Measurements from ENCODE around the gene LSM12. TPM values are rescaled to one million over a fixed set of nuclear protein-coding genes. Genes with fewer than 3 reads are reported as not detected.

LSM12 gene
- total and polyA plus RNA-seq, 9 donors: 14.4 to 32.6 (median 27.9) TPM

GRCh38 chr17:43987131-43988021 is 79.1 kb downstream of the LSM12 start:
- Histone ChIP-seq H3K36me3 (ENCODE audit: control insufficient read depth, insufficient read depth, low read length) (no peaks in the 10 kb centered on the region), H3K4me3 (ENCODE audit: low read length) (no peak overlapping the region), H3K4me1 (ENCODE audit: control insufficient read depth, insufficient read depth, low read length) (peaks cover 12% of the 10 kb centered on the region), H3K27ac (ENCODE audit: low read length) (no peak overlapping the region), H3K27me3 (ENCODE audit: control insufficient read depth, insufficient read depth, low read length) (peaks cover 55% of the 10 kb centered on the region), H3K9me3 (replicated peaks; ENCODE audit: control insufficient read depth, low read depth, low read length) (no peaks in the 10 kb centered on the region)
- no peak for DNase-seq
- 37% methylated on average over 9 of the region's 12 CpGs for WGBS (ENCODE audit: insufficient coverage)

DNA sequence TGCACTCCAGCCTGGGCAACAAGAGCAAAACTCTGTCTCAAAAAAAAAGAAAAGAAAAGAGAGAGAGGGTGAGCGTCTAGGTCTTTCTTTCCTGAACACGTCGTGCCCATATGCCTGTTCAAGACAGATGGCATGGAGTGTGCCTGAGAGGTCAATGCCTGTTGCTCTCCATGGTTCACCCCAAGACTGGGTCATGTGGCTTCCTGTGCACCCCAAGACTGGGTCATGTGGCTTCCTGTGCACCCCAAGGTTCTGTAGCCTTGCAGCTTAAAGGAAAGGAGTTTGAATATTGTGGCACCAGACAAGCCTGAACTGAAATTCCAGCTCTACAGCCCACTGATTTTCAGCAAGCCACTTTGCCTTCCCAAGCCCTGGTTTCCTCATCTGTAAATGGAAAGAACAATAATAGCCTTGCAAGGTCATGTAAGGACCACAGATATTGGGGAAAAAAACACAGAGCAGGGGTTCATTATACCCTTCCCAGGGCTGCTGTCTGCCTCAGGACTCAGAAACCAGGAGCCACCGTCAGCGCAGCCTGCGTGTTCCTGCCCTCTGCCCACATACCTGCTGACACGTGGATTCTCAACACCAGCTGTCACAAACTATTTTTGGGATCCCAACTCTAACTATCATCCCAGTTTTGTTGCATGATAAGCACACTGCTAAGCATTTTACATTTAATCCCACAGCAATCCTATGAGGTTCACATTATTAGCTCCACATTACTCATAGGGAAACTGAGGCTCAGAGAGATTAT is 80.1 kb downstream of the LSM12 start:
- H3K27ac ChIP-seq (ENCODE audit: low read length): no peak overlapping the region
- H3K36me3 ChIP-seq (ENCODE audit: control insufficient read depth, insufficient read depth, low read length): no peaks in the 10 kb centered on the region
- no peak for DNase-seq
- H3K27me3 ChIP-seq (ENCODE audit: control insufficient read depth, insufficient read depth, low read length): peaks cover 60% of the 10 kb centered on the region
- peaks cover 12% of the 10 kb centered on the region for H3K4me1 ChIP-seq (ENCODE audit: control insufficient read depth, insufficient read depth, low read length)
- no peaks in the 10 kb centered on the region for H3K9me3 ChIP-seq (replicated peaks; ENCODE audit: control insufficient read depth, low read depth, low read length)
- WGBS (ENCODE audit: insufficient coverage): 60% methylated on average over 5 of the region's 7 CpGs
- no peak overlapping the region for H3K4me3 ChIP-seq (ENCODE audit: low read length)

- H3K4me1 ChIP-seq (ENCODE audit: control insufficient read depth, insufficient read depth, low read length): peaks cover 12% of the 10 kb centered on the region
- 43% methylated on average over 4 of the region's 8 CpGs for WGBS (ENCODE audit: insufficient coverage)
- H3K4me3 ChIP-seq (ENCODE audit: low read length): peak overlapping the region; percentile 46
- H3K27me3 ChIP-seq (ENCODE audit: control insufficient read depth, insufficient read depth, low read length): peaks cover 62% of the 10 kb centered on the region
- no peaks in the 10 kb centered on the region for H3K9me3 ChIP-seq (replicated peaks; ENCODE audit: control insufficient read depth, low read depth, low read length)
- H3K27ac ChIP-seq (ENCODE audit: low read length): no peak overlapping the region
- H3K36me3 ChIP-seq (ENCODE audit: control insufficient read depth, insufficient read depth, low read length): no peaks in the 10 kb centered on the region
- DNase-seq: no peak
Observed at GRCh38 chr17:43984521-43984920, 82.0 kb downstream of the LSM12 start.

Other genes with a start within 250 kb of the LSM12 start
- 7.1 TPM for gene MPP3, start 233.5 kb downstream of the LSM12 start, total RNA-seq
- 1 to 10 TPM; 3.6 to 6.7 (median 6.1) TPM for gene MPP3, start 233.5 kb downstream of the LSM12 start, polyA plus RNA-seq (ENCODE audit: insufficient read depth in 1 of 8, insufficient read length in 8 of 8, low replicate concordance in 1 of 8)
- 2.3 TPM for gene CD300LG, start 219.5 kb downstream of the LSM12 start, total RNA-seq
- gene CD300LG, start 219.5 kb downstream of the LSM12 start, polyA plus RNA-seq (ENCODE audit: insufficient read depth in 1 of 8, insufficient read length in 8 of 8, low replicate concordance in 1 of 8): 1 to 10 TPM; 1.5 to 3.9 (median 2.0) TPM
- 1.5 TPM for gene MPP2, start 159.1 kb downstream of the LSM12 start, total RNA-seq
- gene MPP2, start 159.1 kb downstream of the LSM12 start, polyA plus RNA-seq (ENCODE audit: insufficient read depth in 1 of 8, insufficient read length in 8 of 8, low replicate concordance in 1 of 8): 1 to 10 TPM; 2.6 to 5.6 (median 3.8) TPM
- 0.18 TPM for gene PPY, start 124.2 kb downstream of the LSM12 start, total RNA-seq
- under 1 TPM in 5 of 8 donors, not detected in 3; 0.27 to 0.57 (median 0.50) TPM for gene PPY, start 124.2 kb downstream of the LSM12 start, polyA plus RNA-seq (ENCODE audit: insufficient read depth in 1 of 8, insufficient read length in 8 of 8, low replicate concordance in 1 of 8)
- not detected for gene PYY, start 112.7 kb downstream of the LSM12 start, total RNA-seq
- gene PYY, start 112.7 kb downstream of the LSM12 start, polyA plus RNA-seq (ENCODE audit: insufficient read depth in 1 of 8, insufficient read length in 8 of 8, low replicate concordance in 1 of 8): under 1 TPM in 2 of 8 donors, not detected in 6; 0.17 to 0.80 TPM
- gene NAGS, start 62.0 kb downstream of the LSM12 start, total RNA-seq: 0.58 TPM
- gene NAGS, start 62.0 kb downstream of the LSM12 start, polyA plus RNA-seq (ENCODE audit: insufficient read depth in 1 of 8, insufficient read length in 8 of 8, low replicate concordance in 1 of 8): 1 to 10 TPM in 1 of 8 donors, under 1 TPM in 7; 0.38 to 2.3 (median 0.61) TPM
- 39.7 TPM for gene TMEM101, start 51.7 kb downstream of the LSM12 start, total RNA-seq
- 10 to 100 TPM; 28.6 to 36.3 (median 32.2) TPM for gene TMEM101, start 51.7 kb downstream of the LSM12 start, polyA plus RNA-seq (ENCODE audit: insufficient read depth in 1 of 8, insufficient read length in 8 of 8, low replicate concordance in 1 of 8)
- gene G6PC3, start 4.1 kb upstream of the LSM12 start, total RNA-seq: 16.1 TPM
- 10 to 100 TPM; 33.6 to 43.8 (median 37.9) TPM for gene G6PC3, start 4.1 kb upstream of the LSM12 start, polyA plus RNA-seq (ENCODE audit: insufficient read depth in 1 of 8, insufficient read length in 8 of 8, low replicate concordance in 1 of 8)
- 52.2 TPM for gene HDAC5, start 57.0 kb upstream of the LSM12 start, total RNA-seq
- 10 to 100 TPM; 44.4 to 64.4 (median 52.0) TPM for gene HDAC5, start 57.0 kb upstream of the LSM12 start, polyA plus RNA-seq (ENCODE audit: insufficient read depth in 1 of 8, insufficient read length in 8 of 8, low replicate concordance in 1 of 8)
- 1.2 TPM for gene HROB, start 75.3 kb upstream of the LSM12 start, total RNA-seq
- 1 to 10 TPM; 2.1 to 3.4 (median 2.5) TPM for gene HROB, start 75.3 kb upstream of the LSM12 start, polyA plus RNA-seq (ENCODE audit: insufficient read depth in 1 of 8, insufficient read length in 8 of 8, low replicate concordance in 1 of 8)
- 3.3 TPM for gene ASB16, start 104.0 kb upstream of the LSM12 start, total RNA-seq
- gene ASB16, start 104.0 kb upstream of the LSM12 start, polyA plus RNA-seq (ENCODE audit: insufficient read depth in 1 of 8, insufficient read length in 8 of 8, low replicate concordance in 1 of 8): 10 to 100 TPM in 6 of 8 donors, 1 to 10 TPM in 2; 7.7 to 17.9 (median 12.3) TPM
- 33.6 TPM for gene TMUB2, start 120.3 kb upstream of the LSM12 start, total RNA-seq
- 10 to 100 TPM; 38.2 to 53.2 (median 45.1) TPM for gene TMUB2, start 120.3 kb upstream of the LSM12 start, polyA plus RNA-seq (ENCODE audit: insufficient read depth in 1 of 8, insufficient read length in 8 of 8, low replicate concordance in 1 of 8)
- gene ATXN7L3, start 133.2 kb upstream of the LSM12 start, total RNA-seq: 31.8 TPM
- gene ATXN7L3, start 133.2 kb upstream of the LSM12 start, polyA plus RNA-seq (ENCODE audit: insufficient read depth in 1 of 8, insufficient read length in 8 of 8, low replicate concordance in 1 of 8): 10 to 100 TPM; 46.1 to 58.2 (median 55.5) TPM
- gene UBTF, start 153.0 kb upstream of the LSM12 start, total RNA-seq: 54.3 TPM
- 10 to 100 TPM; 66.4 to 88.6 (median 76.5) TPM for gene UBTF, start 153.0 kb upstream of the LSM12 start, polyA plus RNA-seq (ENCODE audit: insufficient read depth in 1 of 8, insufficient read length in 8 of 8, low replicate concordance in 1 of 8)
- gene SLC4A1, start 201.5 kb upstream of the LSM12 start, total RNA-seq: 6.2 TPM
- 10 to 100 TPM in 5 of 8 donors, 1 to 10 TPM in 3; 5.2 to 20.9 (median 12.9) TPM for gene SLC4A1, start 201.5 kb upstream of the LSM12 start, polyA plus RNA-seq (ENCODE audit: insufficient read depth in 1 of 8, insufficient read length in 8 of 8, low replicate concordance in 1 of 8)
- gene RUNDC3A, start 241.9 kb upstream of the LSM12 start, total RNA-seq: 1.4 TPM
- gene RUNDC3A, start 241.9 kb upstream of the LSM12 start, polyA plus RNA-seq (ENCODE audit: insufficient read depth in 1 of 8, insufficient read length in 8 of 8, low replicate concordance in 1 of 8): 1 to 10 TPM; 1.4 to 5.2 (median 3.7) TPM